Retina (tissue), 1 donor: ENCODE results near the gene FMNL2.

Experiments
- DNase-seq: peaks from one replicate; pipeline ENCODE4 v3.0.0-alpha.2; 2016

Gene FMNL2

GRCh38 chr2:152427902-152428301 is 92.9 kb downstream of the FMNL2 start:
- DNase-seq: no peak

- DNase-seq: peak; percentile 51
Observed at GRCh38 chr2:152428800-152429582, 94.0 kb downstream of the FMNL2 start.

- DNase-seq: no peak
Observed at GRCh38 chr2:152430876-152431275, 95.9 kb downstream of the FMNL2 start.

- DNase-seq: no peak
Observed at GRCh38 chr2:152431370-152432098, 96.6 kb downstream of the FMNL2 start.

- no peak for DNase-seq
Observed at GRCh38 chr2:152432206-152432653, 97.3 kb downstream of the FMNL2 start.

GRCh38 chr2:152432765-152433164 is 97.8 kb downstream of the FMNL2 start:
- no peak for DNase-seq

GRCh38 chr2:152433289-152433688 is 98.3 kb downstream of the FMNL2 start:
- DNase-seq: no peak

- DNase-seq: no peak
Observed at GRCh38 chr2:152433791-152434190, 98.8 kb downstream of the FMNL2 start.

- DNase-seq: no peak
Observed at GRCh38 chr2:152434395-152435182, 99.6 kb downstream of the FMNL2 start.

- no peak for DNase-seq
Observed at GRCh38 chr2:152436148-152436547, 101.2 kb downstream of the FMNL2 start.

- no peak for DNase-seq
Observed at GRCh38 chr2:152437276-152438108, 102.5 kb downstream of the FMNL2 start.

- DNase-seq: no peak
Observed at GRCh38 chr2:152440049-152440448, 105.1 kb downstream of the FMNL2 start.

GRCh38 chr2:152440460-152440859 is 105.5 kb downstream of the FMNL2 start:
- no peak for DNase-seq

GRCh38 chr2:152441961-152442360 is 107.0 kb downstream of the FMNL2 start:
- no peak for DNase-seq

GRCh38 chr2:152443771-152444170 is 108.8 kb downstream of the FMNL2 start:
- no peak for DNase-seq

- DNase-seq: no peak
Observed at GRCh38 chr2:152444448-152444847, 109.5 kb downstream of the FMNL2 start.

- DNase-seq: no peak
Observed at GRCh38 chr2:152445375-152445774, 110.4 kb downstream of the FMNL2 start.

- DNase-seq: no peak
Observed at GRCh38 chr2:152445791-152446201, 110.8 kb downstream of the FMNL2 start.

- DNase-seq: no peak
Observed at GRCh38 chr2:152446213-152446612, 111.2 kb downstream of the FMNL2 start.

GRCh38 chr2:152447897-152448296 is 112.9 kb downstream of the FMNL2 start:
- no peak for DNase-seq

- DNase-seq: no peak
Observed at GRCh38 chr2:152448606-152449005, 113.6 kb downstream of the FMNL2 start.

GRCh38 chr2:152449578-152449977 is 114.6 kb downstream of the FMNL2 start:
- DNase-seq: no peak
